ENCODE data around the gene AFAP1L2.

DNA sequence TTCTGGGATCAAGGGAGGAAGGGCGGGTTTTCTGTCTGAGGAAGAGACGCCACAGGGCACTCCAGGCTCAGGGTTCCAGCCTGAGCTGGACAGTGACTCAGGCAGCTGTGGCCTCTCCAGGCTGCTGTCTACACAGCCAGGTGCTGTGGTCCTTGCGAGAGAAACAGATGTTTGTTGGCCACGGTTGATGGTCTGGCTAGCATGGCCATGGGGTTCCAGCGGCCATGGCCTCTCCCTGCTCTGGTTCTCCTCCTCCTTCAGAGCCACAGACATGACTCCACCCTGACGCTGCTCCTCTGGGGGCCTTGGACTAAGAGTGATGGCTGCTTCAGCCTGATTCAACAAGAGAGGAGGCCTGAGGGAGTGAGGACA, 75.9 kb downstream of the AFAP1L2 start:
- TF ChIP-seq, protein P1, sequence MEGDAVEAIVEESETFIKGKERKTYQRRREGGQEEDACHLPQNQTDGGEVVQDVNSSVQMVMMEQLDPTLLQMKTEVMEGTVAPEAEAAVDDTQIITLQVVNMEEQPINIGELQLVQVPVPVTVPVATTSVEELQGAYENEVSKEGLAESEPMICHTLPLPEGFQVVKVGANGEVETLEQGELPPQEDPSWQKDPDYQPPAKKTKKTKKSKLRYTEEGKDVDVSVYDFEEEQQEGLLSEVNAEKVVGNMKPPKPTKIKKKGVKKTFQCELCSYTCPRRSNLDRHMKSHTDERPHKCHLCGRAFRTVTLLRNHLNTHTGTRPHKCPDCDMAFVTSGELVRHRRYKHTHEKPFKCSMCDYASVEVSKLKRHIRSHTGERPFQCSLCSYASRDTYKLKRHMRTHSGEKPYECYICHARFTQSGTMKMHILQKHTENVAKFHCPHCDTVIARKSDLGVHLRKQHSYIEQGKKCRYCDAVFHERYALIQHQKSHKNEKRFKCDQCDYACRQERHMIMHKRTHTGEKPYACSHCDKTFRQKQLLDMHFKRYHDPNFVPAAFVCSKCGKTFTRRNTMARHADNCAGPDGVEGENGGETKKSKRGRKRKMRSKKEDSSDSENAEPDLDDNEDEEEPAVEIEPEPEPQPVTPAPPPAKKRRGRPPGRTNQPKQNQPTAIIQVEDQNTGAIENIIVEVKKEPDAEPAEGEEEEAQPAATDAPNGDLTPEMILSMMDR (IDR thresholded peaks at IDR 0.05) = no peak
- TF ChIP-seq POLR2AphosphoS5 (IDR thresholded peaks at IDR 0.05) = no peak
- TF ChIP-seq POLR2A (IDR thresholded peaks at IDR 0.05) = no peak
- no peak for TF ChIP-seq EP300 (IDR thresholded peaks at IDR 0.05)

All from stomach (tissue), 4 donors.